Measurements from ENCODE around the gene ZNF292. TPM values are rescaled to one million over a fixed set of nuclear protein-coding genes. Genes with fewer than 3 reads are reported as not detected.

Gene ZNF292
- total RNA-seq, 1 experiment from 2014 or later = 45.0 TPM

DNA sequence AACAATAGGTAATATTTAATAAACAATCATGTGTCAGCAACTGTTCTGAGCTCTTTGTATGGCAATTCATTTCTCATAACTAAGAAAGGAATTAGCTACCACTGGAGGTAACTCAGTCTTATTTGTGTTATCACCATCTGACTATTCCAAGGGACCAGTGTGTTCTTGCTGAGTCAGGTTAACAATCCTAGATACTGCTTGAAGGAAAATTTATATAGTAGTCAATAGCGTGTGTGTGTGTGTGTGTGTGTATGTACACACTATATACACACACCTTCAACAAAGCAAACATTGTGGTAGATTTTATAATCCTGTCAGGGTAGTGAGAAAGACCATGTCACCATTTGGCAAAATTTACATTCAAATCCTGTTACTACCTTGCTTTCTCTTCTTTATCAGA, 121.3 kb downstream of the ZNF292 start:
- intact Hi-C loops (cut with micrococcal nuclease; ENCODE audit: unreplicated experiment) = loop anchor here (10.0 kb wide), 1 partner anchor 142 kb away; no protein-coding TSS in a partner anchor
- ChIA-PET POLR2A (ENCODE audit: low non-redundant PET) (no interaction called here), CTCF (interaction anchor here (0.6 kb wide), 1 partner anchor 210 kb away, joined by 6 read pairs; no protein-coding TSS in a partner anchor)
- Histone ChIP-seq H3K4me3 (ENCODE audit: low read depth, low read length, poor library complexity, severe bottlenecking) (no peak overlapping the region), H3K27ac (ENCODE audit: low read depth, low read length, poor library complexity, severe bottlenecking) (no peak overlapping the region), H3K9me3 (ENCODE audit: low read depth, low read length, poor library complexity, severe bottlenecking) (no peaks in the 10 kb centered on the region), H3K4me1 (ENCODE audit: insufficient read depth, low read length, poor library complexity, severe bottlenecking) (no peaks in the 10 kb centered on the region), H3K36me3 (ENCODE audit: insufficient read depth, low read length, poor library complexity, severe bottlenecking) (no peaks in the 10 kb centered on the region), H3K27me3 (replicated peaks; ENCODE audit: insufficient read depth, low read depth, low read length, poor library complexity) (peaks cover 5% of the 10 kb centered on the region)
- BruUV-seq (replicated peaks) = no TSS peak
- TF ChIP-seq EZH2 (IDR thresholded peaks at IDR 0.05; ENCODE audit: borderline replicate concordance, low read depth, low read length, poor library complexity, severe bottlenecking) = no peak
- TF ChIP-seq, protein P1, sequence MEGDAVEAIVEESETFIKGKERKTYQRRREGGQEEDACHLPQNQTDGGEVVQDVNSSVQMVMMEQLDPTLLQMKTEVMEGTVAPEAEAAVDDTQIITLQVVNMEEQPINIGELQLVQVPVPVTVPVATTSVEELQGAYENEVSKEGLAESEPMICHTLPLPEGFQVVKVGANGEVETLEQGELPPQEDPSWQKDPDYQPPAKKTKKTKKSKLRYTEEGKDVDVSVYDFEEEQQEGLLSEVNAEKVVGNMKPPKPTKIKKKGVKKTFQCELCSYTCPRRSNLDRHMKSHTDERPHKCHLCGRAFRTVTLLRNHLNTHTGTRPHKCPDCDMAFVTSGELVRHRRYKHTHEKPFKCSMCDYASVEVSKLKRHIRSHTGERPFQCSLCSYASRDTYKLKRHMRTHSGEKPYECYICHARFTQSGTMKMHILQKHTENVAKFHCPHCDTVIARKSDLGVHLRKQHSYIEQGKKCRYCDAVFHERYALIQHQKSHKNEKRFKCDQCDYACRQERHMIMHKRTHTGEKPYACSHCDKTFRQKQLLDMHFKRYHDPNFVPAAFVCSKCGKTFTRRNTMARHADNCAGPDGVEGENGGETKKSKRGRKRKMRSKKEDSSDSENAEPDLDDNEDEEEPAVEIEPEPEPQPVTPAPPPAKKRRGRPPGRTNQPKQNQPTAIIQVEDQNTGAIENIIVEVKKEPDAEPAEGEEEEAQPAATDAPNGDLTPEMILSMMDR (conservative IDR thresholded peaks at IDR 0.05; ENCODE audit: low read depth, low read length) = no peak
- no peak for DNase-seq (ENCODE audit: low spot score)

DNA sequence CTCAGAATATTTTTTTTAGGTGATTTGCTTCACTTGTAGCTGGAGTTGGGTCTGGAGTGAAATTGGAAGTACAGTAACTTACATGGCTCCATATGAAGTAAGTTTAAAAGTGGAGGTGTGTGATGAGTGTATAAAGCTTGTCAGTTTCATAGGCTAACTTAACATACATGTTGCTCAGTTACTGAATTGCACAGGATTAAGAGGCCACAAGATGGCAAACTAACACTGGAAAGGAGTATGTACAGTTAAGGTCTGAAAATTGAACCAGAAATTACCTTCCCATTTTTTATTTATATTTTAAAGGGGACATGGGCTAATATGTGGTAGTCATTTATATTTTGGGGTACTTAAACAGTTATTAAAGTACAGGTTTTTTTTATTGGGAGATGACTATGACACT, 121.8 kb downstream of the ZNF292 start:
- intact Hi-C loops (cut with micrococcal nuclease; ENCODE audit: unreplicated experiment) = loop anchor here (10.0 kb wide), 1 partner anchor 142 kb away; no protein-coding TSS in a partner anchor
- Histone ChIP-seq H3K27ac (ENCODE audit: low read depth, low read length, poor library complexity, severe bottlenecking) (no peak overlapping the region), H3K4me3 (ENCODE audit: low read depth, low read length, poor library complexity, severe bottlenecking) (no peak overlapping the region), H3K36me3 (ENCODE audit: insufficient read depth, low read length, poor library complexity, severe bottlenecking) (no peaks in the 10 kb centered on the region), H3K9me3 (ENCODE audit: low read depth, low read length, poor library complexity, severe bottlenecking) (no peaks in the 10 kb centered on the region), H3K4me1 (ENCODE audit: insufficient read depth, low read length, poor library complexity, severe bottlenecking) (no peaks in the 10 kb centered on the region), H3K27me3 (replicated peaks; ENCODE audit: insufficient read depth, low read depth, low read length, poor library complexity) (peaks cover 5% of the 10 kb centered on the region)
- CTCF ChIA-PET = no interaction called here
- POLR2A ChIA-PET (ENCODE audit: low non-redundant PET) = no interaction called here
- BruUV-seq (replicated peaks) = no TSS peak
- TF ChIP-seq EZH2 (IDR thresholded peaks at IDR 0.05; ENCODE audit: borderline replicate concordance, low read depth, low read length, poor library complexity, severe bottlenecking) = no peak
- TF ChIP-seq, protein P1 (conservative IDR thresholded peaks at IDR 0.05; ENCODE audit: low read depth, low read length) = peak; percentile 52
- DNase-seq (ENCODE audit: low spot score) = peak; percentile 40

DNA sequence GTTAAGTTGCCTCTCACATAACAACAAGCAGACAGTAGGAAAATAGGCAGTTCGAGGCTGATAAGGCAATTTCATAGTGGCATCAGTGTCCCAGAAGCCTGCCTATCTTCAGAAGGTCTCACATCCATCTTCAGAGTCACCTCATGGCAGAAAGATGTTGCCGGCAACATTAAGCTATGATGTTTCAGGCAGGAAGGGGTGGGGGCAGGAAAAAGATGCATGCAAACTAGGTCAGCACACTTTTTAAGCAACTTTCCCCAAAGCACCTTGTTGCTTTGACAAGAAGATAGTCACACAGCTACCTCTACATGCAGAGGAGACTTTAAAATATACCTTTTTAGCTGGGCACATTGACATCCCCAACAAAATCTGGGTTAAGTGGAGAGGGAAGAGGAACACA, 123.8 kb downstream of the ZNF292 start:
- CTCF ChIA-PET = no interaction called here
- DNase-seq (ENCODE audit: low spot score) = no peak
- no peak overlapping the region for H3K27ac ChIP-seq (ENCODE audit: low read depth, low read length, poor library complexity, severe bottlenecking)
- no peak overlapping the region for H3K4me3 ChIP-seq (ENCODE audit: low read depth, low read length, poor library complexity, severe bottlenecking)
- intact Hi-C loops (cut with micrococcal nuclease; ENCODE audit: unreplicated experiment) = loop anchor here (10.0 kb wide), 1 partner anchor 144 kb away; no protein-coding TSS in a partner anchor
- no peaks in the 10 kb centered on the region for H3K9me3 ChIP-seq (ENCODE audit: low read depth, low read length, poor library complexity, severe bottlenecking)
- H3K4me1 ChIP-seq (ENCODE audit: insufficient read depth, low read length, poor library complexity, severe bottlenecking) = no peaks in the 10 kb centered on the region
- POLR2A ChIA-PET (ENCODE audit: low non-redundant PET) = no interaction called here
- BruUV-seq (replicated peaks) = no TSS peak
- H3K36me3 ChIP-seq (ENCODE audit: insufficient read depth, low read length, poor library complexity, severe bottlenecking) = no peaks in the 10 kb centered on the region
- H3K27me3 ChIP-seq (replicated peaks; ENCODE audit: insufficient read depth, low read depth, low read length, poor library complexity) = peaks cover 5% of the 10 kb centered on the region
- TF ChIP-seq, protein P1 (conservative IDR thresholded peaks at IDR 0.05; ENCODE audit: low read depth, low read length) = no peak
- TF ChIP-seq EZH2 (IDR thresholded peaks at IDR 0.05; ENCODE audit: borderline replicate concordance, low read depth, low read length, poor library complexity, severe bottlenecking) = no peak

All from A673 (cell line).